Tibial artery (tissue), 4 donors: ENCODE data around the gene LIMK1.

Experiments
- DNase-seq, 2 donors: peaks; one replicate each; pipeline ENCODE4 v3.0.0-alpha.2; 2019
- H3K27ac ChIP-seq, 2 donors: fragments of 200-600 bp; sonication (generic) in 1 of 2; 1 replicate in 1 of 2; 2 replicates in 1 of 2; pipeline ENCODE4 v1.5.1; 2018 to 2019; ENCODE audit warnings: mild to moderate bottlenecking in 1 of 2
- H3K27me3 ChIP-seq, 2 donors: fragments of 200-600 bp; sonication (generic) in 1 of 2; one replicate each; pipeline versions ENCODE4 v1.5.1 to v1.6.0; 2016 to 2019
- H3K36me3 ChIP-seq, 3 donors: fragments of 200-600 bp; sonication (generic) in 2 of 3; one replicate each; pipeline ENCODE4 v1.5.1; 2016 to 2019; ENCODE audit warnings: mild to moderate bottlenecking in 2 of 3
- H3K4me1 ChIP-seq, 4 donors: fragments of 200-600 bp; sonication (generic) in 2 of 4; 1 replicate in 3 of 4; 2 replicates in 1 of 4; pipeline ENCODE4 v1.5.1; 2016 to 2019
- H3K4me3 ChIP-seq, 2 donors: fragments of 200-600 bp; sonication (generic) in 1 of 2; 1 replicate in 1 of 2; 2 replicates in 1 of 2; pipeline ENCODE4 v1.5.1; 2018 to 2019; ENCODE audit warnings: mild to moderate bottlenecking in 2 of 2
- H3K9me3 ChIP-seq, 3 donors: fragments of 200-600 bp; sonication (generic) in 1 of 3; one replicate each; pipeline ENCODE4 v1.5.1; 2016 to 2019
- intact Hi-C: fragments of 100-400 bp; cut with DNase I; formaldehyde crosslinking; loops from one replicate; pipeline ENCODE4 v1.15.0; 2023; ENCODE audit warnings: low total_unique reads
- TF ChIP-seq, protein P1 (sequence below), 2 experiments: fragments of 200-600 bp in 1 of 2; fragments of 450-650 bp in 1 of 2; IDR thresholded peaks; one replicate each; pipeline ENCODE4 v1.5.1; 2017 to 2019; ENCODE audit warnings: antibody characterized with exemption in 2 of 2, mild to moderate bottlenecking in 1 of 2, moderate library complexity in 1 of 2

The LIMK1 gene

DNA sequence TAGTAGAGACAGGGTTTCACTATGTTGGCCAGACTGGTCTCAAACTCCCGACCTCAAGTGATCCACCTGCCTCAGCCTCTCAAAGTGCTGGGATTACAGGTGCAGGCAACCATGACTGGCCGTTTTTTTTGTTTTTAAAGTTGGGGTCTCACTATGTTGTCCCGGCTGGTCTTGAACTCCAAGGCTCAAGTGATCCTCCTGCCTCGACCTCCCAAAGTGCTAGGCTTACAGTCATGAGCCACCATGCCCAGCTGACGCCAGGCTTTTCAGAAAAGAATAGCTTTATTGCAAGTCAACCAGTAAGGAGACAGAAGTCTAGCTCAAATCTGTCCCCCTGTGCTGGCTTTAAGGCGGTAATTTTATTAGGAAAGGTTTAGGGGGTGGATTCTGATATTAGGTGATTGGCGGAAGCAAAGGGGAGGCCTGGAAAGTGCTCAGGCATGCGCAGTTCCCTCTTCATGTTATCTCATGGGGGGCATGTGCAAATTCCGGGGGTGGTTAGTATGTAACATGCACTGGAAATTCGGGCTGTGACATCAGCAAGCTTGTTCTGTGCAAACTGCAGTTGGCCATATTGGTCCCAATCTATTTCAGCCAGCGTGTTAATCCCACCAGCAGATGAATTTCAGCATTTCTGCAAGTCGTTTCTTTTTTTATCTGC lies 42.7 kb downstream of the LIMK1 start:
- DNase-seq, result no peak
- TF ChIP-seq, protein P1, sequence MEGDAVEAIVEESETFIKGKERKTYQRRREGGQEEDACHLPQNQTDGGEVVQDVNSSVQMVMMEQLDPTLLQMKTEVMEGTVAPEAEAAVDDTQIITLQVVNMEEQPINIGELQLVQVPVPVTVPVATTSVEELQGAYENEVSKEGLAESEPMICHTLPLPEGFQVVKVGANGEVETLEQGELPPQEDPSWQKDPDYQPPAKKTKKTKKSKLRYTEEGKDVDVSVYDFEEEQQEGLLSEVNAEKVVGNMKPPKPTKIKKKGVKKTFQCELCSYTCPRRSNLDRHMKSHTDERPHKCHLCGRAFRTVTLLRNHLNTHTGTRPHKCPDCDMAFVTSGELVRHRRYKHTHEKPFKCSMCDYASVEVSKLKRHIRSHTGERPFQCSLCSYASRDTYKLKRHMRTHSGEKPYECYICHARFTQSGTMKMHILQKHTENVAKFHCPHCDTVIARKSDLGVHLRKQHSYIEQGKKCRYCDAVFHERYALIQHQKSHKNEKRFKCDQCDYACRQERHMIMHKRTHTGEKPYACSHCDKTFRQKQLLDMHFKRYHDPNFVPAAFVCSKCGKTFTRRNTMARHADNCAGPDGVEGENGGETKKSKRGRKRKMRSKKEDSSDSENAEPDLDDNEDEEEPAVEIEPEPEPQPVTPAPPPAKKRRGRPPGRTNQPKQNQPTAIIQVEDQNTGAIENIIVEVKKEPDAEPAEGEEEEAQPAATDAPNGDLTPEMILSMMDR (IDR thresholded peaks at IDR 0.05), result no peak
- peaks cover 0 to 14% (median 6%) of the 10 kb centered on the region in 3 donors for H3K36me3 ChIP-seq
- H3K9me3 ChIP-seq, result no peaks in the 10 kb centered on the region
- no peak overlapping the region for H3K27ac ChIP-seq
- no peaks in the 10 kb centered on the region for H3K27me3 ChIP-seq
- H3K4me1 ChIP-seq, result no peaks in the 10 kb centered on the region
- intact Hi-C loops, result no loop called here
- H3K4me3 ChIP-seq, result no peak overlapping the region

DNA sequence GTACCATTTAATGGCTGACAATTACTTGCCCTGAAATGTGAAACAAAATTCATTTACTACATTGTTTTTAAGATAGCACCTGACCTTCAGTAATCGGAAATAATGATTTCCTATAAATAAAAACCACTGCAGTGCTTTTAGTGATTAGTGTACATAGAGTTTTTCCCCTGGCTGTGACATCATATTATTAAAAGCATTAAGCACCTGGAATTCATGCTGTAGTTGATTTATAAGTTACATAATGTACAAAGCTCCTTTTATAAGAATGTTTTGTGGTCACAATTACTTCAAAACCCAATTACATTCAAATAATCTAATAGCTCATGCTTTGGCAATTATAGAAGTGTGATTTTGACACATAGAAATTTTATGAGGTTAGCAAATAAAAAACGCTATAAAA lies 46.3 kb downstream of the LIMK1 start:
- H3K9me3 ChIP-seq, result no peaks in the 10 kb centered on the region
- no peak for DNase-seq
- TF ChIP-seq, protein P1 (IDR thresholded peaks at IDR 0.05), result no peak
- H3K4me1 ChIP-seq, result no peaks in the 10 kb centered on the region
- no peaks in the 10 kb centered on the region for H3K36me3 ChIP-seq
- intact Hi-C loops, result no loop called here
- H3K4me3 ChIP-seq, result no peak overlapping the region
- no peak overlapping the region for H3K27ac ChIP-seq
- peaks cover 0 to 2% of the 10 kb centered on the region in 2 donors for H3K27me3 ChIP-seq

DNA sequence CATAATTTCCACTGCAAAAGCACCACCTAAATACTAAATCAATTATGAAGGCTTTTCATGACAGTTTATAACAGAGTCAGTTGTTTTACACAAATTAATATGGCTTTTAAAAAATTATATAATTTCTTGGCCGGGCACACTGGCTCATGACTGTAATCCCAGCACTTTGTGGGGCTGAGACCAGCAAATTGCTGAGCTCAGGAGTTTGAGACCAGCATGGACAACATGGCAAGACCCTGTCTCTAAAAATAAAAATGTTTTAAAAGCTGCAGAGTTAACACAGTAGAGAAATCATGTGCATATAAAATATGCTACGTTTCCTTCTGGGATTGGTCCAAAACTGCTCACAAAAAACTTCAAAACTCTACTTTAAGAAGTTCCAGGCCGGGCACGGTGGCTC lies 46.9 kb downstream of the LIMK1 start:
- H3K27ac ChIP-seq, result no peak overlapping the region
- DNase-seq, result no peak
- H3K27me3 ChIP-seq, result peaks cover 0 to 2% of the 10 kb centered on the region in 2 donors
- intact Hi-C loops, result no loop called here
- no peaks in the 10 kb centered on the region for H3K4me1 ChIP-seq
- H3K9me3 ChIP-seq, result no peaks in the 10 kb centered on the region
- no peak overlapping the region for H3K4me3 ChIP-seq
- TF ChIP-seq, protein P1 (IDR thresholded peaks at IDR 0.05), result no peak
- no peaks in the 10 kb centered on the region for H3K36me3 ChIP-seq

DNA sequence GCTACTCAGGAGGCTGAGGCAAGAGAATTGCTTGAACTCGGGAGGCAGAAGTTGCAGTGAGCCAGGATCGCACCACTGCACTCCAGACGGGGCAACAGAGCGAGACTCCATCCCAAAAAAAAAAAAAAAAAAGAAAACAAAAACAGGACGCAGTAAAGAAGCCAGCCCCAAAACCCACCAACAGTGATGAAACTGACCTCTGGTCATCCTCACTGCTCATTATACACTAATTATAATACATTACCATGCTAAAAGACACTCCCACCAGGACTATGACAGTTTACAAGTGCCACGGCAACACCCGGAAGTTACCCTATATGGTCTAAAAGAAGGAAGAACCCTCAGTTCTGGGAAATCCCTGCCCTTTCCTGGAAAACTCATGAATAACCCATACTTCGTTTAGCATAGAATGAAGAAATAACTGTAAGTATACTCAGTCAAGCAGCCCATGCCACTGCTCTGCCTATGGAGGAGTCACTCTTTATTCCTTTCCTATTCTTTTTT lies 50.6 kb downstream of the LIMK1 start:
- Histone ChIP-seq H3K4me1 (no peaks in the 10 kb centered on the region), H3K27ac (no peak overlapping the region), H3K4me3 (no peak overlapping the region), H3K27me3 (peaks cover 0 to 2% of the 10 kb centered on the region in 2 donors), H3K36me3 (no peaks in the 10 kb centered on the region), H3K9me3 (no peaks in the 10 kb centered on the region)
- TF ChIP-seq, protein P1 (IDR thresholded peaks at IDR 0.05), result no peak
- DNase-seq, result no peak
- intact Hi-C loops, result no loop called here

DNA sequence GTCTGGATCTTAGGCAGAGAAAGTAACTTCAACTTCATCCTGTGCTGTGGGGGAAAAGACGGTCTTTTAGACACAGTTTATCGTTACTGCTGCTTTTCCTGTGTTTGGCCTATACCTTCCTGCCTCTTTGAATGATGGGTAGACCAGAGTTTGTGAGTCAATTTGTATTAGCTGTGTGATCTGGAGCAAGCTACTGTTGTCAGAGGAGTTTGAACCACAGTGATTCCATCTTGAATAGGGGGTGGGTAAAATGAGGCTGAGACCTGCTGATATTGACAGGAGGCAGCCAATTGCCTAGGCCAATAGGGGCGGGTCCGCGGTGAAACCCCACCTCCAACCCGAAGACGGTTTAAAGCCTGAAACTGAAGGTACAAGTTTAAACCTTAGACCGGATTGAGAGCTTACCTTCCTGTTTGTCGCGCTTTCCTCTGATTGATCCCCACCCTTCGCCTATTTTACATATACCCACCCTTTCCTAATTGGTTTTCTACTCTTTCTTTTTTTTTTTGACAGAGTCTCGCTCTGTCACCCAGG lies 54.8 kb downstream of the LIMK1 start:
- no peaks in the 10 kb centered on the region for H3K9me3 ChIP-seq
- TF ChIP-seq, protein P1 (IDR thresholded peaks at IDR 0.05), result no peak
- DNase-seq, result no peak
- intact Hi-C loops, result no loop called here
- H3K36me3 ChIP-seq, result no peaks in the 10 kb centered on the region
- H3K27ac ChIP-seq, result no peak overlapping the region
- peaks cover 0 to 2% of the 10 kb centered on the region in 2 donors for H3K27me3 ChIP-seq
- H3K4me1 ChIP-seq, result no peaks in the 10 kb centered on the region
- H3K4me3 ChIP-seq, result no peak overlapping the region
